ENCODE data around the gene RBMS3. TPM values are rescaled to one million over a fixed set of nuclear protein-coding genes. Genes with fewer than 3 reads are reported as not detected.

RBMS3 gene
- total RNA-seq, 1 experiment from 2014 or later = 0.42 TPM

DNA sequence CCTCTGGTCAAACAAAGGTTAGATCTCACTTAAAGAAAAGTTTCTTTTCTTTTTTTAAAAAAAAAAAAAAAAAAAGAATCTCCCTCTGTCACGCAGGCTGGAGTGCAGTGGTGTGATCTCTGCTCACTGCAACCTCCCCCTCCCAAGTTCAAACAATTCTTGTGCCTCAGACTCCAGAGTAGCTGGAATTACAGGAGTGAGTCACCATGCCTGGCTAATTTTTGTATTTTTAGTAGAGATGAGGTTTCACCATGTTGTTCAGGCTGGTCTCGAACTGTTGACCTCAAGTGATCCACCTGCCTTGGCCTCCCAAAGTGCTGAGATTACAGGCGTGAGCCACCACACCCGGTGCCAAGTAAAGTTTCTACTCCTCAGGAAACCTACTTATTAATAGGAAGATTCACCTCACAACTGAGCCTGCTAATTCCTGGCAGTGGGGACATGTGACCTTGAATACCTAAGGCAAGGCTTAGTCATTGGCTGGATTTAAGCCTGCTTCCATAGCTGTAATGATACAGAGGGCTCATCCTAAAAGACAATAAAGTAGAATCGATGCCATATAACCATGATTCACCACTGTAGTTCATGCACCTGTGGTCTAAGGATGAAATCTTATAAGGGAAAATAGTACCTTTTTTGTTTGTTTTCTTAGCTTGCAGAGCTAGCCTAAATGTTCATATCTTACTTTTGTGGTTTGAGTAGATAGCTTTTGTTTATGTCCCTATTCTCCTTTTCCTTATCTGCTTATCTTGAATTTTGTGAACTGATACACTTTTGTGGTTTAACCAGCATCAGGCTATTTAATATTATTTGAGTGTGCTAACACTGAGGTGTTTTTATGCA lies 24.8 kb upstream of the RBMS3 start:
- Histone ChIP-seq H3K4me3 (replicated peaks in 1 of 2; ENCODE audit: low read depth in 1 of 2, low read length in 2 of 2) (no peak overlapping the region), H3K4me2 (ENCODE audit: low read length) (no peak overlapping the region), H2AFZ (ENCODE audit: low read depth, low read length, poor library complexity, severe bottlenecking) (no peak overlapping the region), H3K9ac (ENCODE audit: low read length) (no peak overlapping the region), H4K20me1 (ENCODE audit: insufficient read depth) (no peaks in the 10 kb centered on the region), H3K9me2 (ENCODE audit: insufficient read depth) (no peaks in the 10 kb centered on the region), H3K79me2 (ENCODE audit: insufficient read depth, low read length) (no peaks in the 10 kb centered on the region), H3K36me3 (ENCODE audit: control insufficient read depth in 1 of 2, insufficient read depth in 2 of 2, low read length in 2 of 2) (no peaks in the 10 kb centered on the region), H3K27ac (ENCODE audit: low read depth, low read length) (no peak overlapping the region), H3K27me3 (ENCODE audit: insufficient read depth, low read length) (no peaks in the 10 kb centered on the region), H3K4me1 (ENCODE audit: control insufficient read depth in 1 of 2, insufficient read depth in 2 of 2, low read length in 2 of 2) (no peaks in the 10 kb centered on the region), H3K9me3 (ENCODE audit: control insufficient read depth in 1 of 2, insufficient read depth in 1 of 2, low read depth in 1 of 2, low read length in 2 of 2) (no peaks in the 10 kb centered on the region)
- CTCF ChIA-PET = no interaction called here
- RAD21 ChIA-PET (ENCODE audit: low non-redundant PET in 1 of 2, low total read pairs in 2 of 2, uncharacterized antibody in 2 of 2, unreplicated experiment in 2 of 2) = no interaction called here
- POLR2A ChIA-PET = no interaction called here
- intact Hi-C loops (cut with micrococcal nuclease) = no loop called here
- no TSS peak for BruUV-seq (replicated peaks)
- TF ChIP-seq, protein P1, sequence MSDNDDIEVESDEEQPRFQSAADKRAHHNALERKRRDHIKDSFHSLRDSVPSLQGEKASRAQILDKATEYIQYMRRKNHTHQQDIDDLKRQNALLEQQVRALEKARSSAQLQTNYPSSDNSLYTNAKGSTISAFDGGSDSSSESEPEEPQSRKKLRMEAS (IDR thresholded peaks at IDR 0.05) = no peak
- no peak for TF ChIP-seq ELF1 (IDR thresholded peaks at IDR 0.05; ENCODE audit: borderline replicate concordance, low read depth)
- TF ChIP-seq, protein P2, sequence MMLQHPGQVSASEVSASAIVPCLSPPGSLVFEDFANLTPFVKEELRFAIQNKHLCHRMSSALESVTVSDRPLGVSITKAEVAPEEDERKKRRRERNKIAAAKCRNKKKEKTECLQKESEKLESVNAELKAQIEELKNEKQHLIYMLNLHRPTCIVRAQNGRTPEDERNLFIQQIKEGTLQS (IDR thresholded peaks at IDR 0.05) = no peak
- no peak for TF ChIP-seq JUND (IDR thresholded peaks at IDR 0.05)
- no peak for TF ChIP-seq RAD21 (IDR thresholded peaks at IDR 0.05; ENCODE audit: low read depth)
- TF ChIP-seq, protein P3, sequence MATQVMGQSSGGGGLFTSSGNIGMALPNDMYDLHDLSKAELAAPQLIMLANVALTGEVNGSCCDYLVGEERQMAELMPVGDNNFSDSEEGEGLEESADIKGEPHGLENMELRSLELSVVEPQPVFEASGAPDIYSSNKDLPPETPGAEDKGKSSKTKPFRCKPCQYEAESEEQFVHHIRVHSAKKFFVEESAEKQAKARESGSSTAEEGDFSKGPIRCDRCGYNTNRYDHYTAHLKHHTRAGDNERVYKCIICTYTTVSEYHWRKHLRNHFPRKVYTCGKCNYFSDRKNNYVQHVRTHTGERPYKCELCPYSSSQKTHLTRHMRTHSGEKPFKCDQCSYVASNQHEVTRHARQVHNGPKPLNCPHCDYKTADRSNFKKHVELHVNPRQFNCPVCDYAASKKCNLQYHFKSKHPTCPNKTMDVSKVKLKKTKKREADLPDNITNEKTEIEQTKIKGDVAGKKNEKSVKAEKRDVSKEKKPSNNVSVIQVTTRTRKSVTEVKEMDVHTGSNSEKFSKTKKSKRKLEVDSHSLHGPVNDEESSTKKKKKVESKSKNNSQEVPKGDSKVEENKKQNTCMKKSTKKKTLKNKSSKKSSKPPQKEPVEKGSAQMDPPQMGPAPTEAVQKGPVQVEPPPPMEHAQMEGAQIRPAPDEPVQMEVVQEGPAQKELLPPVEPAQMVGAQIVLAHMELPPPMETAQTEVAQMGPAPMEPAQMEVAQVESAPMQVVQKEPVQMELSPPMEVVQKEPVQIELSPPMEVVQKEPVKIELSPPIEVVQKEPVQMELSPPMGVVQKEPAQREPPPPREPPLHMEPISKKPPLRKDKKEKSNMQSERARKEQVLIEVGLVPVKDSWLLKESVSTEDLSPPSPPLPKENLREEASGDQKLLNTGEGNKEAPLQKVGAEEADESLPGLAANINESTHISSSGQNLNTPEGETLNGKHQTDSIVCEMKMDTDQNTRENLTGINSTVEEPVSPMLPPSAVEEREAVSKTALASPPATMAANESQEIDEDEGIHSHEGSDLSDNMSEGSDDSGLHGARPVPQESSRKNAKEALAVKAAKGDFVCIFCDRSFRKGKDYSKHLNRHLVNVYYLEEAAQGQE (IDR thresholded peaks at IDR 0.05; ENCODE audit: low read depth) = no peak
- no peak for TF ChIP-seq POLR2AphosphoS5 (IDR thresholded peaks at IDR 0.05; ENCODE audit: low read depth, low read length)
- no peak for TF ChIP-seq POLR2A (IDR thresholded peaks at IDR 0.05; ENCODE audit: borderline replicate concordance, extremely low read depth, insufficient read depth, insufficient read length)
- no peak for TF ChIP-seq CBX3 (IDR thresholded peaks at IDR 0.05; ENCODE audit: low read depth)
- TF ChIP-seq EGR1 (IDR thresholded peaks at IDR 0.05; ENCODE audit: low read depth) = no peak
- TF ChIP-seq EZH2phosphoT487 (IDR thresholded peaks at IDR 0.05; ENCODE audit: borderline replicate concordance) = no peak
- no peak for TF ChIP-seq SRF (IDR thresholded peaks at IDR 0.05; ENCODE audit: low read depth)
- TF ChIP-seq TCF7L2 (IDR thresholded peaks at IDR 0.05; ENCODE audit: borderline replicate concordance, extremely low read depth, insufficient read depth, insufficient read length) = no peak
- TF ChIP-seq EZH2 (IDR thresholded peaks at IDR 0.05) = no peak
- TF ChIP-seq, protein P4, sequence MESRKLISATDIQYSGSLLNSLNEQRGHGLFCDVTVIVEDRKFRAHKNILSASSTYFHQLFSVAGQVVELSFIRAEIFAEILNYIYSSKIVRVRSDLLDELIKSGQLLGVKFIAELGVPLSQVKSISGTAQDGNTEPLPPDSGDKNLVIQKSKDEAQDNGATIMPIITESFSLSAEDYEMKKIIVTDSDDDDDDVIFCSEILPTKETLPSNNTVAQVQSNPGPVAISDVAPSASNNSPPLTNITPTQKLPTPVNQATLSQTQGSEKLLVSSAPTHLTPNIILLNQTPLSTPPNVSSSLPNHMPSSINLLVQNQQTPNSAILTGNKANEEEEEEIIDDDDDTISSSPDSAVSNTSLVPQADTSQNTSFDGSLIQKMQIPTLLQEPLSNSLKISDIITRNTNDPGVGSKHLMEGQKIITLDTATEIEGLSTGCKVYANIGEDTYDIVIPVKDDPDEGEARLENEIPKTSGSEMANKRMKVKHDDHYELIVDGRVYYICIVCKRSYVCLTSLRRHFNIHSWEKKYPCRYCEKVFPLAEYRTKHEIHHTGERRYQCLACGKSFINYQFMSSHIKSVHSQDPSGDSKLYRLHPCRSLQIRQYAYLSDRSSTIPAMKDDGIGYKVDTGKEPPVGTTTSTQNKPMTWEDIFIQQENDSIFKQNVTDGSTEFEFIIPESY (IDR thresholded peaks at IDR 0.05; ENCODE audit: extremely low read depth, insufficient replicate concordance, low read length) = no peak
- no peak for TF ChIP-seq ZFX (IDR thresholded peaks at IDR 0.05)
- no peak for TF ChIP-seq SP1 (IDR thresholded peaks at IDR 0.05; ENCODE audit: low read depth)
- no peak for TF ChIP-seq SIN3A (IDR thresholded peaks at IDR 0.05; ENCODE audit: low read depth)
- DNase-seq (ENCODE audit: low read depth, low spot score) (no peak), ATAC-seq (no peak)

Measured in HCT116 (cell line).